ENCODE data around the gene TBL3.
"Not testable (repeated sequence)": the region's sequence is repeated elsewhere in the genome, so short reads cannot be mapped to it uniquely, and the experiment has no call there.

Gene TBL3

DNA sequence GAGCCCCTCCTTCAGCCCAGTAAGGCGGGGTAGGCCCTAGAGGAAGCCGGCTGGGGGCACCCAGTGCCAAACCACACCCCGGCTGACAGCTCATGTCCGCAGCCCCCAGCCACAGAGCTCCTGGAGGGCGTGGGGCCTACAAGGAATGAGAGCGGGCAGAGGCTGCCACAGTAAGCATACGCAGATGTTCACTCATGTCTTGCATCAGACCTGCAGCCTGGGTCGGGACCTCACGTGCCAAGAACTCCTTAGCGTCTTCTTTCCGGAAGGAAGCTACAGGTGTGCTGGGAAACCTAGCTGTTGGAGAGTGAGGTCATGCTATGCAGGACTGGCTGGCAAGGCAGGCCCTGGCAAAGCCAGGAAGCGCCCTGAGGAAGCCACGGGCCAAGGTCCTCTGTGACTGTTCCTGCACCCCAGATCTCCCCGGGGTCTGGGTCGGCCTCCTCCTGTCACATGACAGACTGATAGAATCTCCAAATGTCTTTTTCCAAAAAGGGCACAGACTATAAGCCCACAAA, 36.2 kb downstream of the TBL3 start:
- peak; percentile 68 for DNase-seq (ENCODE audit: low read depth)
- H3K4me3 ChIP-seq (ENCODE audit: control insufficient read depth, low read depth, low read length), result peak overlapping the region; percentile 56
- TF ChIP-seq, protein P1, sequence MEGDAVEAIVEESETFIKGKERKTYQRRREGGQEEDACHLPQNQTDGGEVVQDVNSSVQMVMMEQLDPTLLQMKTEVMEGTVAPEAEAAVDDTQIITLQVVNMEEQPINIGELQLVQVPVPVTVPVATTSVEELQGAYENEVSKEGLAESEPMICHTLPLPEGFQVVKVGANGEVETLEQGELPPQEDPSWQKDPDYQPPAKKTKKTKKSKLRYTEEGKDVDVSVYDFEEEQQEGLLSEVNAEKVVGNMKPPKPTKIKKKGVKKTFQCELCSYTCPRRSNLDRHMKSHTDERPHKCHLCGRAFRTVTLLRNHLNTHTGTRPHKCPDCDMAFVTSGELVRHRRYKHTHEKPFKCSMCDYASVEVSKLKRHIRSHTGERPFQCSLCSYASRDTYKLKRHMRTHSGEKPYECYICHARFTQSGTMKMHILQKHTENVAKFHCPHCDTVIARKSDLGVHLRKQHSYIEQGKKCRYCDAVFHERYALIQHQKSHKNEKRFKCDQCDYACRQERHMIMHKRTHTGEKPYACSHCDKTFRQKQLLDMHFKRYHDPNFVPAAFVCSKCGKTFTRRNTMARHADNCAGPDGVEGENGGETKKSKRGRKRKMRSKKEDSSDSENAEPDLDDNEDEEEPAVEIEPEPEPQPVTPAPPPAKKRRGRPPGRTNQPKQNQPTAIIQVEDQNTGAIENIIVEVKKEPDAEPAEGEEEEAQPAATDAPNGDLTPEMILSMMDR (IDR thresholded peaks at IDR 0.05; ENCODE audit: control insufficient read depth, insufficient read depth, low read depth, low read length, missing control alignments), result no peak

DNA sequence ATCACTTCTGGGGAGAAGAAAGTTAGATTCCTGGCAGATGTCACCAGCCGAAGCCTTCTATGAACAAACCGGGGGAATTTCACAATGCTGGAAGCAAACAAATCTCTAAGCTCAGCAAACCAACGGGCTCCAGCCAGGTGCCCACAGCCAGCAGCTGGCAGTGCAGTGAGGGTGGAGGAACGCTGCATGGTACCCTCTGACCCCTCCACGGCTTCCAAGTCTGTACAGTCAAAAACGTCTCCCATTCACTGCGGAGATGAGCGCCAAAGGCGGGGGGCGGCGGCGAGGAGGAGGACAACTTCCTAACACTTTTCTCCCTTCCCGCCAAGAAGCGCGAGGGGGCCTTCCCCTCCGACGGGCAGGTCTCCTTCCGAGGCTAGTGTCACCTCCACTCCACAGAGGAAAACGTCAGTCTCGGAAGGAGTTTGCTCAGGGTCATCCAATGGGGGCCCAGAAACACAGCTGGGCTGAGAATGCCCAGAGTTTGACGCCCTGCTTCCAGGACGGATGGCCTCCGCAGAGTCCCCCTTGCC, 36.8 kb downstream of the TBL3 start:
- no peak for DNase-seq (ENCODE audit: low read depth)
- TF ChIP-seq, protein P1 (IDR thresholded peaks at IDR 0.05; ENCODE audit: control insufficient read depth, insufficient read depth, low read depth, low read length, missing control alignments), result no peak
- H3K4me3 ChIP-seq (ENCODE audit: control insufficient read depth, low read depth, low read length), result peak overlapping the region; percentile 56

DNA sequence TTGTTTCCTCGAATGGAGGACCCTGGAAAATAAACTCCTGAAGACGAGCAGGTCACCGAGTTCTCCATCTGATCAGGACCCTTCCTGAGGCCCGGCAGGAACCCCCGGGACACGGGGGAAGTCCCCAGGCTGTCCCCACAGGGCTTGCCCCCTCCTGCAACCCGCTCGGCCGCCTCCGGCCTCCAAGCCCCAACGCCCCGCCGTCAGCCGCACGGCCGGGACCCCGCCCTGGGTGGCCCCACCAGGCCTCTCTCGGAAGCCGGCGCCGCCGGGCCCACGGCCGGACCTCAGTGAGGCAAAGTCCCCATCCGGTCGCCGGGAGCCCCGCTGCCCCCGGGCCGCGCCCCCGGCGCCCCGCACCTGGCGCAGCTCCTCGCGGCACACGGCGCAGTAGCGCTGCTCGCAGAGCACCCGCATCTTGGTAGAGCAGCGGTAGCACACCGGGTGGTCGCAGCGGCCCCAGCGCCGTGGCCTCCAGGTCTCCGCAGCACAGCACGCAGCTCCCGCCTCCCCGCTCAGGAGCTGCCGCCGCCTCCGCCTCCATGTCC, 37.4 kb downstream of the TBL3 start:
- DNase-seq (ENCODE audit: low read depth), result no peak
- TF ChIP-seq, protein P1 (IDR thresholded peaks at IDR 0.05; ENCODE audit: control insufficient read depth, insufficient read depth, low read depth, low read length, missing control alignments), result no peak
- peak overlapping the region; percentile 56 for H3K4me3 ChIP-seq (ENCODE audit: control insufficient read depth, low read depth, low read length)

DNA sequence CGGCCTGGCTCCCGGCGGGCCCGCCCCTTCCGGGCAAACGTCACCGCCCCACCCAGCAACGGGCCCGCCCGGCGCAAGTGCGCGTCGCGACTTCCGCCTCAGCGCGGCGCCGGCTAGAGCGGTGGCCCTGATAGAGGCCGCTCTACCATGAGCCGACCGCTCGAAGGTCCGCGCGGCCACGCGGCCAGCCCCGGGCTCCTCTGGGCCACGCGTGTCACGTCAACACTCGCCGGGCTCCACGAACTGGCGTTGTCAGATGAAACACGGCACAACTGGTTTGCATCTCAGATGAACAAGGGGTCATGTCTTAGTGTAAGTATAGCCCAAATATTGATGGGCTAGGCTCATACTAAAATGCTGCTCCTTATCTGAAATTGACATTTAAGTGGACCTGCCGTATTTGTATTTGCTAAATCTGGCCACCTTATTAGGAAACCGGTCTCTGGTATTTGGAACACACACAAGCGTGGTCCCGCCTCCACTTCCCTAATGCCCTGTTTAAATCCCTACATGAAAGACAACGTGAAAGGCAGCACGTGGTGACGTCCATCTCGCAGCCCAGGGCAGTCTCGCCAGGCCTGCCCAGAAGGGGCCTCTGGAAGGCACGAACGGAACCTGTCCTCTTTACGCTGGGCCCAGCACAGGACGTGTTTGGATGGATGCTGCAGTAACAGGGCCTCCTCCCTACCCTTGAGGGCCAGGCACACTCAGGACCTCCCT, 38.1 kb downstream of the TBL3 start, which contains the start of gene ZNF598:
ZNF598 (minus strand) TSS at position 31 of the 720 bp plus-strand sequence.
- TF ChIP-seq, protein P1 (IDR thresholded peaks at IDR 0.05; ENCODE audit: control insufficient read depth, insufficient read depth, low read depth, low read length, missing control alignments), result no peak
- H3K4me3 ChIP-seq (ENCODE audit: control insufficient read depth, low read depth, low read length), result peak within 1 kb of the TSS; percentile 66
- peak; percentile 41 for DNase-seq (ENCODE audit: low read depth)

DNA sequence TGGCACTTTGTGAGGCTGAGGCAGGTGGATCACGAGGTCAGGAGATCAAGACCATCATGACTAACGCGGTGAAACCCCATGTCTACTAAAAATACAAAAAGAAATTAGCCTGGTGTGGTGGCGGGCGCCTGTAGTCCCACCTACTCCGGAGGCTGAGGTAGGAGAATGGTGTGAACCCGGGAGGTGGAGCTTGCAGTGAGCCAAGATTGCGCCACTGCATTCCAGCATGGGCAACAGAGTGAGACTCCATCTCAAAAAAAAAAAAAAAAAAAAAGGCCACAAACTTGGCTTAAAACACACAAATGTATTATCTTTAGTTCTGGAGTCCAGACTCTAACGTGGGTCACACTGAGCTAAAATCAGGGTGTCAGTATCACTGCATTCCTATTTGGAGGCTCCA, 39.9 kb downstream of the TBL3 start:
- not testable (repeated sequence) for H3K4me3 ChIP-seq (ENCODE audit: control insufficient read depth, low read depth, low read length)

DNA sequence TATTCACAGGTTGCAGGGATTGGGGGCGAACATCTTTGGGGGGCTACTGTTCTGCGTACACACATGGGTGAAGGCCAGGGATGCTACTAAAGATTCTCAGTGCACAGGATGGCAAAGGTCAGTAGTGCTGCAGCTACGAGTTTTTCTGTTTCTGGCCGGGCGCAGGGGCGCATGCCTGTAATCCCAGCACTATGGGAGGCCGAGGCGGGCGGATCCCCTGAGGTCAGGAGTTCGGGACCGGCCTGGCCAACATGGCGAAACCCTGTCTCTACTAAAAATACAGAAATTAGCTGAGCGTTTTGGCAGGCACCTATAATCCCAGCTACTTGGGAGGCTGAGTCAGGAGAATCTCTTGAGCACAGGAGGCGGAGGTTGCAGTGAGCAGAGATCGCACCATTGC, 41.7 kb downstream of the TBL3 start:
- no peak overlapping the region for H3K4me3 ChIP-seq (ENCODE audit: control insufficient read depth, low read depth, low read length)
- TF ChIP-seq, protein P1 (IDR thresholded peaks at IDR 0.05; ENCODE audit: control insufficient read depth, insufficient read depth, low read depth, low read length, missing control alignments), result no peak
- DNase-seq (ENCODE audit: low read depth), result no peak

More for the DNA sequence above, 39.9 kb downstream of the TBL3 start:
- not testable (repeated sequence) for DNase-seq (ENCODE audit: low read depth)

Data from AG09309 (cell line).